ENCODE results near the gene CAPN2.
"Not testable (repeated sequence)": the region's sequence is repeated elsewhere in the genome, so short reads cannot be mapped to it uniquely, and the experiment has no call there.

The CAPN2 gene

GRCh38 chr1:223716302-223716862 is 4.0 kb downstream of the CAPN2 start:
- FAIRE-seq (no peak), DNase-seq (ENCODE audit: low spot score) (no peak)

- DNase-seq (ENCODE audit: low spot score) (no peak), FAIRE-seq (no peak)
These were observed 4.8 kb downstream of the CAPN2 start for GRCh38 chr1:223717123-223717522.

GRCh38 chr1:223717695-223718363 is 5.5 kb downstream of the CAPN2 start:
- no peak for FAIRE-seq
- peak; percentile 68 for DNase-seq (ENCODE audit: low spot score)

GRCh38 chr1:223718850-223719249 is 6.5 kb downstream of the CAPN2 start:
- DNase-seq (ENCODE audit: low spot score) (peak; percentile 62), FAIRE-seq (no peak)

- FAIRE-seq (no peak), DNase-seq (ENCODE audit: low spot score) (no peak)
These were observed 8.7 kb downstream of the CAPN2 start for GRCh38 chr1:223720971-223721591.

- FAIRE-seq, result no peak
- no peak for DNase-seq (ENCODE audit: low spot score)
These were observed 9.6 kb downstream of the CAPN2 start for GRCh38 chr1:223721658-223722607.

- DNase-seq (ENCODE audit: low spot score) (no peak), FAIRE-seq (no peak)
These were observed 11.1 kb downstream of the CAPN2 start for GRCh38 chr1:223723351-223723904.

- no peak for FAIRE-seq
These were observed 12.0 kb downstream of the CAPN2 start for GRCh38 chr1:223724376-223724775.

GRCh38 chr1:223725578-223725977 is 13.2 kb downstream of the CAPN2 start:
- FAIRE-seq, result no peak
- DNase-seq (ENCODE audit: low spot score), result no peak

More at GRCh38 chr1:223724376-223724775, 12.0 kb downstream of the CAPN2 start:
- no peak for DNase-seq (ENCODE audit: low spot score)

DNA sequence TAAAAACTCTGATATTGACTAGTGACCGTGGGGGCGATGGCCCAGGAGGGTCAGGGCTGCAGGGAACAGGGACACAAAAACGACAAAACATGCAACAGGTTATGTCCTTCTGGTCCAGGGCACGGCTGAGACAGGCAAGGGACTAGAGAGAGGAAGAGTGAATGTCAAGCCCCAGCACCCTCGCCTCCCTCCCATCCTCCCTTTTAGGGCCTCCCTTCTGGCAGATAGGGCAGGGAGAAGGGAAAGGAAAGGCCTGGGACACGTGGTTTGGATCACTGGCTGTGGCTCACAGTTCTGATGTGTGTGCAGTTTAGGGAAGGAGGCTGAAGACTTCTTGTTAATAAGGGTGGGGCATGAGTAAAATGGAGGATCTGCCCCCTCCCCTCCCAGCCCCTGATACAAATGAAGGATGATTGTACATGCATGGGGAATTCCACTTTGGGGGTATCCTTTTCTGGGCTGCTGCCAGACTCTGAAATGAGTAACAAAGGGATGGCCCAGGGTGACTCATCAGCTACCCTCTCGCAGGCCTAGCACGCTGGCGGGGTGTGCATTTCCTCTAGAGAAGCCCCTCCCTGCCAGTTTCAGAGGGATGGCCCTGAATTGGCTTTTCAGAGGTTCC is 14.2 kb downstream of the CAPN2 start:
- DNase-seq (ENCODE audit: low spot score), result peak; percentile 95
- peak; percentile 91 for FAIRE-seq

- DNase-seq (ENCODE audit: low spot score) (no peak), FAIRE-seq (no peak)
These were observed 15.2 kb downstream of the CAPN2 start for GRCh38 chr1:223727541-223727940.

DNA sequence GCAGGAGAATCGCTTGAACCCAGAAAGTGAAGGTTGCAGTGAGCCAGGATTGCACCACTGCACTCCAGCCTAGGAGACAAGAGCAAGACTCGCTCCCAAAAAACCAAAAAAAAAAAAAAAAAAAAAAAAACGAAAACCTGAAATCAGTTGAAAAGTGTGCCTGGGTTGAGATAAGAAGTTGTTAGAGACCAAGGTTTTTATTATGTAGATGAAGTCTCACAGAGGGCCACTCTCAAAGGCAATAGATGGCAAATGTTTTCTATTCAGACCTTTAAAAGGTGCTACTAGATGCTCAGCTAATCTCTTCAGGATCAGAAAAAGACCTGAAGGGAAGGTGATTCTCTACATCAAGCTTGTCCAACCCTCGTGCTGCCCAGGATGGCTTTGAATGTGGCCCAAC is 17.6 kb downstream of the CAPN2 start:
- no peak for DNase-seq (ENCODE audit: low spot score)
- no peak for FAIRE-seq

DNA sequence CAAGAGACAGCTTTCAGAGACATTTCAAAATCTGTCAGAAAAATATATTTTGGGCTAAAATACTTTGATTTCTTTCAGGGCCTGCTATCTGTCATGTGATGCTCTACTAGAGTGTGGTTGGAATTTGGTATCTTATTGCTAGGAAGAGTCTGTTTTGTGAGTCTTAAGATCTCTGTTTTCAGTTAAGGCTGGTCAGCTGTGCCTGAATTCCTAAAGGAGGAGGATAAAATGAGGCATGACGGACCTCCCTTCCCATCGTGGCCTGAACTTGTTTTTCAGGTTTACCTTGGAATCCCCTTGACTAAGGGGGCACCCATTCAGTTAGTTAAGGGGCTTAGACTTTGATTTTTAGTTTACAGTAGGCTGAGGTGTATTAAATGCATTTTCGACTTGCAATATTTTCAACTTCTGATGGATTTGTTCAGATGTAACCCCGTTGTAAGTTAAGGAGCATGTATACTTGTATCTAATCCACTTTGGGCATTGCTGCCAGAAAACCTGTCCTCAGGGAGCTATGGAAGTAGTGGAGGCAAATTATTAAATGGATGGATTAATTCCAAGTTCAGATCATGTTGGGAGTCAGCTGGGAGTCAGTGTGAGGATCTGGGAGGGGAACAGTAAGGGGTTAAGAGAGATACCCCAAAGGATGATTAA is 18.3 kb downstream of the CAPN2 start:
- DNase-seq (ENCODE audit: low spot score) (no peak), FAIRE-seq (no peak)

GRCh38 chr1:223731133-223731770 is 18.9 kb downstream of the CAPN2 start:
- FAIRE-seq, result no peak
- DNase-seq (ENCODE audit: low spot score), result no peak

DNA sequence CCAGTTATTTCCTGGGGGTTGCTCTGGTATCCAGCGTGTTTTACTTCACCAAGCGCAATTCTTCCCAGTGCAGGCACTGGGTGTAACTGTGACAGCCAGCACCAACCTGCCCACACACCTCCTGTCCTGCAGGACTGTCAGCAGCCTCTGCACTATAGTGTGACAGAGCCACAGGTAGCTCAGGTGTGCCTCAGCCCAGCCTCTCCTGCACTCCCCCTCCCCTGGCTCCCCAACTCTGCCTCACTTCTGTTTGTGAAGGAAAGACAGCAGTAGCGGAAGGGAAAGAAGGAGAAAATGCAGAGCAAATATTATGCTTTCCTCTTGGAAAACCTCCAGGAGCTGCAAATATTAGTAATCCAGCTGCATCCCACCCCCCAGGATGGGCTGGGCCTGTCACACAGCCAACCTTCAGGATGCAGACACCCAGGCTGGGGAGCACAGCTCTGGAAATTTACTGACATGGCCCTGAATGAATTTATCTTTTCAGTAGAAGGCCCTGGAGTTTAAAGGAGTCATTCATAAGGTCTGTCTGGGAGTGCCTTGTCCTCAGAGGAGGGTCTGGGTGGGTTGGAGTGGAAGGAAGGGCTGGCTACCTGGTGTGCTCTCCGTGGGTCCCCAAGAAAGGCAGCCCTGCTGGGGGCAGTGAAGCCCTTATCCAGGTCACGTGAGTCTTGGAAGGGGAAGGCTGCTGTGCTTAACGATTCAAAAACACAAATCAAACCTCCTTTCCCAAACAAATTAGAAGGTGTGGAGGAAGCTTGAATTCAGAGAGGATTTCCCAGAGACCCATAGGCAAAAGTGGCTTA is 20.9 kb downstream of the CAPN2 start:
- FAIRE-seq (no peak), DNase-seq (ENCODE audit: low spot score) (no peak)

DNA sequence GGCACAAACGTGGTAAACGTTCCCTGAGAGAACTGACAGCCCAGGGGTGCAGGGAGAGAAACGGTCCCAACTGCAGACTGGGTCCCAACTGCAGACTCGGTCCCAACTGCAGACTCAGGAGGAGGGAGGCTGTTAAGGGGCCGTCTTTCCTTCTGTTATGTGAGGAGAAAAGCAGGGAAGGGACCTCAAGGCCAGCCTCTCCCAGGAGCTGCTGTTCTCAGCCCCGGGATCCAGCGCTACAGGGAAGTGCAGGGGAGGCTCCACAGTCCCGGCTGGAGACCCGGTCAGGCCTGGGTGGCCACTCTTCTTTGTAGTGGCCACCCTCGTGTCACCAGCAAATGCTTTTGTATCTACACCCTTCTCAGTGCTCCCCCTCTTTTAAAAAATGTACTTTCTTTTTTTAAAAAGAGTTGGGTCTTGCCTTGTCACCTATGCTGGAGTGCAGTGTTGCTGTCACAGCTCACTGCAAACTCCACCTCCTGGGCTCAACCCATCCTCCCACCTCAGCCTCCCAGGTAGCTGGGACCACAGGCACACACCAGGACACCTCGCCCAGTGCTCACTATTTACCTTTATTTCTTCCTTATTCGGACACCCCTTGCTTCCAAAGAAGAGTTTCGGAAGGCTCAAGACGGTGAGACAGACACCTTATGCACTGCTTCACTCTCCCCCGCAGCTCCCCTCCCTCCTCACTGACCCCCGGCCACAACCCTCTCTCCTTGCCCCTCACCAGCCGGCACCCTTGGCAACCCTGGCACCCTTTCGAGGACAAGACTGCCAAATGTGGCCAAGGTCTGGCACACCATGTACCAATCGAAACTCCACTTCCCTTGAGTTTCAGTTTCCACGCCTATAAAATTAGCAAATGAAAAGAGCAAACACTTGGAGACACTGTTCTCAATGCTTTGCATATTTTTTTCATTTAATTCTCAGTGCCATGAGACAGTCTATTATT is 21.8 kb downstream of the CAPN2 start:
- DNase-seq (ENCODE audit: low spot score) (no peak), FAIRE-seq (no peak)

- not testable (repeated sequence) for DNase-seq (ENCODE audit: low spot score); FAIRE-seq
These were observed 24.3 kb downstream of the CAPN2 start for GRCh38 chr1:223736638-223737037.

DNA sequence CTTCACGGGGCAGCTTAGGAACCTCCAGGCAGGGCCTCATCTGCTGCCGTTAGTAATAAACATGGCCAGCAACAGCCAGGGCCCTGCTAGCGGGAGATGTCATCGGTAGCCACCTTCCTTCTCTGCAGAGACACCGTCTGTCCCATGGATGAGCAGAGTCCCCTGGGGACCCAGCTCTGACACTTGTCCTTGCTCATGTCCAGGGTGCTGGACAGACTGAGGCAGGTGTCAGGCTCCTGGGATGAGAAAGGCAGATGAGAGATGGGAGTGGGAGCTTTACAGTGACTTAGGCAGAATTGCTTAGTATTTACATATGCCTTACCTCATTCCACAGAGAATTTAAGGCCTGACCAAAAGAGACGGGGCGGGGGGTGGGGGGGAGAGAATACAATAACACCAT is 25.0 kb downstream of the CAPN2 start:
- FAIRE-seq (no peak), DNase-seq (ENCODE audit: low spot score) (no peak)
